ENCODE results near the gene TSEN2. TPM values are rescaled to one million over a fixed set of nuclear protein-coding genes. Genes with fewer than 3 reads are reported as not detected.

The TSEN2 gene
- total RNA-seq, 4 donors from 2014 or later: 13.6 to 26.1 (median 15.3) TPM

DNA sequence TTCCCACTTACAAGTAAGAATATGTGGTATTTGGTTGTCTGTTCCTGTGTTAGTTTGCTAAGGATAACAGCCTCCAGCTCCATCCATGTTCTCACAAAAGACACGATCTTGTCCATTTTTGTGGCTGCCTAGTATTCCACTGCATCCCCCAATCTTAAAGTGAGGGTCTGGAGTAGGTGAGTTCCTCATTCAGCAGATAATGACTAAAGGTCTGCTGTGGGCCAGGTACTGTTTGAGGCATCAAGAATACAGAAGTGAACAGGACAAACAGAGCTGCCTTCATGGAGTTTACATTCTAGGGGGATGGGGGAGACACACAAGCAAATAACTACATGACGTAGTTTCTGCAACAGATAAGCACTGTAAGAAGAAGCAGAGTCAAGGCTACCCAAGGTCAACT, 36.7 kb downstream of the TSEN2 start:
- no peaks in the 10 kb centered on the region for H3K4me1 ChIP-seq
- no peak for DNase-seq (ENCODE audit: low spot score in 2 of 2)
- H3K9me3 ChIP-seq: no peaks in the 10 kb centered on the region
- H3K27ac ChIP-seq: no peak overlapping the region
- 95% methylated on average over 2 of the region's 2 CpGs for WGBS
- H3K36me3 ChIP-seq: peaks cover 25% of the 10 kb centered on the region
- no peaks in the 10 kb centered on the region for H3K27me3 ChIP-seq
- TF ChIP-seq EP300 (IDR thresholded peaks at IDR 0.05) (no peak), POLR2AphosphoS5 (IDR thresholded peaks at IDR 0.05) (no peak), POLR2A (IDR thresholded peaks at IDR 0.05) (no peak)
- TF ChIP-seq, protein P1, sequence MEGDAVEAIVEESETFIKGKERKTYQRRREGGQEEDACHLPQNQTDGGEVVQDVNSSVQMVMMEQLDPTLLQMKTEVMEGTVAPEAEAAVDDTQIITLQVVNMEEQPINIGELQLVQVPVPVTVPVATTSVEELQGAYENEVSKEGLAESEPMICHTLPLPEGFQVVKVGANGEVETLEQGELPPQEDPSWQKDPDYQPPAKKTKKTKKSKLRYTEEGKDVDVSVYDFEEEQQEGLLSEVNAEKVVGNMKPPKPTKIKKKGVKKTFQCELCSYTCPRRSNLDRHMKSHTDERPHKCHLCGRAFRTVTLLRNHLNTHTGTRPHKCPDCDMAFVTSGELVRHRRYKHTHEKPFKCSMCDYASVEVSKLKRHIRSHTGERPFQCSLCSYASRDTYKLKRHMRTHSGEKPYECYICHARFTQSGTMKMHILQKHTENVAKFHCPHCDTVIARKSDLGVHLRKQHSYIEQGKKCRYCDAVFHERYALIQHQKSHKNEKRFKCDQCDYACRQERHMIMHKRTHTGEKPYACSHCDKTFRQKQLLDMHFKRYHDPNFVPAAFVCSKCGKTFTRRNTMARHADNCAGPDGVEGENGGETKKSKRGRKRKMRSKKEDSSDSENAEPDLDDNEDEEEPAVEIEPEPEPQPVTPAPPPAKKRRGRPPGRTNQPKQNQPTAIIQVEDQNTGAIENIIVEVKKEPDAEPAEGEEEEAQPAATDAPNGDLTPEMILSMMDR (IDR thresholded peaks at IDR 0.05): no peak
- H3K4me3 ChIP-seq: no peak overlapping the region

DNA sequence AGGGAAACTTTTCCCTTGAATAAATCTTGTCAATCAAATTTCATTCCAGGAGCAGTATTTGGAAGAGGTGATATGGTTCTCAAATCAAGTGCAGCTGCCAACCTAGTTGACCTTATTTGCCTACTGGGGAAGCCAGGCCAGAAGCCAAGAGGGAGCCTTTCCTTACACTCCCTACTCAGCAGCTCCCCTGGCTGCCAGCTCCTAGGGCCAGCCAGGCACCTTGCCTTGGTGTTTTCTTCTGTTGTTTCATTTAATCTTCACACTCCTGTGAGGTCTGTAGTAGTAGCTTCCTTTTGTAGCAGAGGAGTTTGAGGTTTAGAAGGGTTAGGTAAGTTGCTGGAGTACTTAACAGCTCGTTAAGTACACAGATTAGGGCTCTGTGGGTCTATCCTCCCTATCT, 38.4 kb downstream of the TSEN2 start:
- DNase-seq (ENCODE audit: low spot score in 2 of 2): no peak
- Histone ChIP-seq H3K9me3 (no peaks in the 10 kb centered on the region), H3K4me3 (no peak overlapping the region), H3K27me3 (no peaks in the 10 kb centered on the region), H3K27ac (no peak overlapping the region), H3K4me1 (no peaks in the 10 kb centered on the region), H3K36me3 (peaks cover 36% of the 10 kb centered on the region)
- TF ChIP-seq EP300 (IDR thresholded peaks at IDR 0.05): no peak
- TF ChIP-seq, protein P1 (IDR thresholded peaks at IDR 0.05): no peak
- TF ChIP-seq POLR2AphosphoS5 (IDR thresholded peaks at IDR 0.05): no peak
- TF ChIP-seq POLR2A (IDR thresholded peaks at IDR 0.05): no peak
- 92% methylated on average over 1 of the region's 1 CpG for WGBS

DNA sequence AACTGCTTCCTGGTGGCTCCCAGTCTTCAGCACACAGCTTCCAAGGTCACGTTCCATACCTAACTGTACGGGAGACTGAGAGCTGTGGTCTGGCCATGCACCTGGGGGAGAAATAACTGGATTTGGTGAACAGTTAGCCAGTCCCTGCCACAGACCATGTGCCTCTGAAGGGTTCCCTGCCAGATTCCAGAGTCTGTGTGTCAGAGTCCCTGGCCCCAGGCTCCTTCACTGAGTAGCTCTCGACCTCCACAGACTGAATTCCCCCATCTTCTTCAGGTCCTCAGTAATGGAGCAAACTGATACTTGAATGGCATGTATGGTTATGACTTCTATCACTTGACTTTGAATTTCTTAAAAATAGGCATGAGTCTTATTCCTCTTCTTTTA, 43.5 kb downstream of the TSEN2 start:
- Histone ChIP-seq H3K27me3 (no peaks in the 10 kb centered on the region), H3K36me3 (peaks cover 37% of the 10 kb centered on the region), H3K27ac (no peak overlapping the region), H3K9me3 (no peaks in the 10 kb centered on the region), H3K4me1 (no peaks in the 10 kb centered on the region), H3K4me3 (no peak overlapping the region)
- no peak for DNase-seq (ENCODE audit: low spot score in 2 of 2)
- WGBS: 80% methylated on average over 1 of the region's 3 CpGs
- TF ChIP-seq, protein P1 (IDR thresholded peaks at IDR 0.05): no peak
- TF ChIP-seq EP300 (IDR thresholded peaks at IDR 0.05) (no peak), POLR2A (IDR thresholded peaks at IDR 0.05) (no peak), POLR2AphosphoS5 (IDR thresholded peaks at IDR 0.05) (no peak)

DNA sequence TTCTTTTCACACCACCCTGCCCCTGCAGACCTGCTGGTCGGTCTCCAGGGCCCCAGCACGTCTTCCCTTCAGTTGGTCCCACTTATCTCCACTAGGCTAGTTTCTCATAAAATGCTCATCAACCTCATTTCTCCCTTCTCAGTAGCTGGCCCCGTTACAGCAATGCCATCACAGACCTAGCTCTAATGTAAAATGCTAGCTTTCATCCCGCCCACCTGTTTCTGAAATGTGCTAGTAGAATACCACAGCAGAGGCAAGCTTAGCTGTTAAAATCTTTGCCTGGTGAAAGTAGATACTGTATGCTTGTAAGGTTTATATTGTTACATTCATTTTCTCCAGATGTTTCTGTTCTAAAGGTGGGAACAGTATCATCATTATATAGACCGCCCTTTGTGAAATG, 47.9 kb downstream of the TSEN2 start:
- H3K36me3 ChIP-seq: peaks cover 11% of the 10 kb centered on the region
- no peaks in the 10 kb centered on the region for H3K4me1 ChIP-seq
- H3K27ac ChIP-seq: no peak overlapping the region
- DNase-seq (ENCODE audit: low spot score in 2 of 2): no peak
- no peak for TF ChIP-seq EP300 (IDR thresholded peaks at IDR 0.05)
- TF ChIP-seq POLR2AphosphoS5 (IDR thresholded peaks at IDR 0.05): no peak
- TF ChIP-seq, protein P1 (IDR thresholded peaks at IDR 0.05): no peak
- no peak for TF ChIP-seq POLR2A (IDR thresholded peaks at IDR 0.05)
- H3K27me3 ChIP-seq: no peaks in the 10 kb centered on the region
- WGBS: 94% methylated on average over 5 of the region's 5 CpGs
- H3K4me3 ChIP-seq: no peak overlapping the region
- no peaks in the 10 kb centered on the region for H3K9me3 ChIP-seq

DNA sequence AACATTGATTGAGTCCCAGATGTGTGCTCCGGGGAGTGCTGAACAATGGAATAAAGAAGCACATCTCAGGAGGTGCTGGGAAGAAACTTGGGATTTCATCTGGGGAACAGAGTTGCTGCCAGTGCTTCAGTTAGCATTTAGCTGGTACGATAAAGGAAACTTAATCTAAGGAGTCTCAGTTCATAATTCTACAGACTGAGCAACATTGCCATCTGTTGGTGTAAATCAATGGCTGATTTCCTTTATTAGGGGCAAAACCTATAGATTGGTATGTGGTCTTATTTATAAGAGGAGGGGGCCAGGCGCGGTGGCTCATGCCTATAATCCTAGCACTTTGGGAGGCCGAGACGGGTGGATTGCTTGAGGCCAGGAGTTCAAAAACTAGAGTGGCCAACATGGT, 52.1 kb downstream of the TSEN2 start:
- TF ChIP-seq POLR2A (IDR thresholded peaks at IDR 0.05) (no peak), EP300 (IDR thresholded peaks at IDR 0.05) (no peak), POLR2AphosphoS5 (IDR thresholded peaks at IDR 0.05) (no peak)
- TF ChIP-seq, protein P1 (IDR thresholded peaks at IDR 0.05): no peak
- DNase-seq (ENCODE audit: low spot score in 2 of 2): no peak
- H3K4me3 ChIP-seq: no peak overlapping the region
- H3K27me3 ChIP-seq: no peaks in the 10 kb centered on the region
- no peak overlapping the region for H3K27ac ChIP-seq
- 88% methylated on average over 6 of the region's 6 CpGs for WGBS
- H3K4me1 ChIP-seq: no peaks in the 10 kb centered on the region
- H3K9me3 ChIP-seq: no peaks in the 10 kb centered on the region
- peaks cover 13% of the 10 kb centered on the region for H3K36me3 ChIP-seq

Data from suprapubic skin (tissue), 4 donors.